WI38 (cell line): ENCODE results near the gene TEAD2.
"Not testable (repeated sequence)": the region's sequence is repeated elsewhere in the genome, so short reads cannot be mapped to it uniquely, and the experiment has no call there.

Source experiments
- H3K4me3 ChIP-seq: 2 replicates; pipeline ENCODE4 v1.5.1; 2011; ENCODE audit warnings: low read depth, mild to moderate bottlenecking, control low read depth, low read length
- TF ChIP-seq, protein P1 (sequence below): IDR thresholded peaks from 2 replicates; pipeline ENCODE4 v1.5.1; 2012; ENCODE audit warnings: low read depth, mild to moderate bottlenecking, control low read depth, low read length

TEAD2 gene

DNA sequence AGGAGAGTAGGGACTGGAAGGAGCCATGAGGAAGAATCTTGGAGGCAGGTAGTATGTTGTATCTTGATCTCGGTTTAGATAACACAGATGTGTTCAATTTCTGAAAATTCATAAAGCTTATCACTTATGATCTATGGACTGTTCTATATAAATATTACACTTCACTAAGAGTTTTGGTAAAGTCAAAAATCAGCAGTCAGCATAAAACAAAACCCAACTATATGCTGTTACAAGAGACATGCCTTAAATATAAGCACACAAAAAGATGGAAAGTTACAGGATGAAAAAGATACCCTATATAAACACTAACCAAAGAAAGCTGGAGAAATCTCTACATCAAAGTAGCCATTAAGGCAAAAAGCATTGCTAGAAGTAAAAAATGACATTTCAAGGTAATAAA is 21.4 kb upstream of the TEAD2 start:
- H3K4me3 ChIP-seq, result no peak overlapping the region
- TF ChIP-seq, protein P1, sequence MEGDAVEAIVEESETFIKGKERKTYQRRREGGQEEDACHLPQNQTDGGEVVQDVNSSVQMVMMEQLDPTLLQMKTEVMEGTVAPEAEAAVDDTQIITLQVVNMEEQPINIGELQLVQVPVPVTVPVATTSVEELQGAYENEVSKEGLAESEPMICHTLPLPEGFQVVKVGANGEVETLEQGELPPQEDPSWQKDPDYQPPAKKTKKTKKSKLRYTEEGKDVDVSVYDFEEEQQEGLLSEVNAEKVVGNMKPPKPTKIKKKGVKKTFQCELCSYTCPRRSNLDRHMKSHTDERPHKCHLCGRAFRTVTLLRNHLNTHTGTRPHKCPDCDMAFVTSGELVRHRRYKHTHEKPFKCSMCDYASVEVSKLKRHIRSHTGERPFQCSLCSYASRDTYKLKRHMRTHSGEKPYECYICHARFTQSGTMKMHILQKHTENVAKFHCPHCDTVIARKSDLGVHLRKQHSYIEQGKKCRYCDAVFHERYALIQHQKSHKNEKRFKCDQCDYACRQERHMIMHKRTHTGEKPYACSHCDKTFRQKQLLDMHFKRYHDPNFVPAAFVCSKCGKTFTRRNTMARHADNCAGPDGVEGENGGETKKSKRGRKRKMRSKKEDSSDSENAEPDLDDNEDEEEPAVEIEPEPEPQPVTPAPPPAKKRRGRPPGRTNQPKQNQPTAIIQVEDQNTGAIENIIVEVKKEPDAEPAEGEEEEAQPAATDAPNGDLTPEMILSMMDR, result no peak

DNA sequence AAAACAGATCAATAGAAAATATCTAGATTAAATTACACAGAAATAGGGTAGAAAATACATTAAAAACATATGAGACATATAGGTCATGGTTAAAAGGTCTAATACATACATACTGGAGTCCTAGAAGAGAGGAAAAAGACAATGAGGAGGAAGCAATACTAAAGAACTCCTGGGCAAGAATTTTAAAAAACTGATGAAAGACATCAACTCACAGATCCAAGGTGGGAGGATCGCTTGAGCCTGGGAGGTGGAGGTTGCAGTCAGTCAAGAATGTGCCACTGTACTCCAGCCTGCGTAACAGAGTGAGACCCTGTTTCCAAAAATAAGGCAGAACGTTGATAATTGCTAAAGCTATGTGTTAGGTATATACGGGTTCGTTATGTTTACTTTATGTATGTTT is 20.4 kb upstream of the TEAD2 start:
- H3K4me3 ChIP-seq, result no peak overlapping the region
- TF ChIP-seq, protein P1, result no peak

DNA sequence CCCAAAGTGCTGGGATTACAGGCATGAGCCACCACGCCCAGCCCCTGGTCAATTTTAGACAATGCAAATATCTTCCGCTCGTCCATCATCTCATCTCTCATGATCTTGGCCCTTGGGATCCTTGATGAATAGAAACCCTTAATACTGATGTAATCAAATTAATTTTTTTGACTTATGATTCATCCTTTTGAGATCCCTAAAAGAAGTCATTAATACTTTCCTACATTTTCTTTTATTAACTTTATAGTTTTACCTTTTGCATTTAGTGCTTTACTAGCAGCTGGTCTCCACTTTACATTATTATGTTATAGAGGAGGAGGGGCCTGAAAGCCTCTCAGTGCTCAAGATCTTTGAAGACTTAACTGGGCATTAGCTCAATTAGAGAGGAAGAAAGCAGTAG is 18.2 kb upstream of the TEAD2 start:
- H3K4me3 ChIP-seq, result no peak overlapping the region
- TF ChIP-seq, protein P1, result no peak

DNA sequence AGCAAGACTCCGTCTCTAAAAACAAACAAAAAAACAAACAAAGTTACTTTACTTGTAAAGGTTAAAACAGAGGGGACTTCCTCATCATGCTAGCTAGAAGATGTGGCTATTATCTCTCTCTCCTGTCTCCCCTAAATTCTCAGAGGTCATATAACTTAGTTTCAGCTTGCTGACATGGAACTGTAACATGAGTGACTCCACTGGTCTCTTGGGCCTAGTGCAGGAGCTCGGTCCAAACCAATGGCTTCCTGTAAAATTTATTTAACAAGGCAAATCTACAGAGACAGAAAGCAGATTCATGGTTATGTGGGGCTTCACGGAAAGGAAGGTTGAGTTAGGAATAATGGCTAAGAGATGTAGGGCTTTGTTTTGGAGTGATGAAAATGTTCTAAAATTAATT is 16.3 kb upstream of the TEAD2 start:
- TF ChIP-seq, protein P1, result no peak
- H3K4me3 ChIP-seq, result no peak overlapping the region

DNA sequence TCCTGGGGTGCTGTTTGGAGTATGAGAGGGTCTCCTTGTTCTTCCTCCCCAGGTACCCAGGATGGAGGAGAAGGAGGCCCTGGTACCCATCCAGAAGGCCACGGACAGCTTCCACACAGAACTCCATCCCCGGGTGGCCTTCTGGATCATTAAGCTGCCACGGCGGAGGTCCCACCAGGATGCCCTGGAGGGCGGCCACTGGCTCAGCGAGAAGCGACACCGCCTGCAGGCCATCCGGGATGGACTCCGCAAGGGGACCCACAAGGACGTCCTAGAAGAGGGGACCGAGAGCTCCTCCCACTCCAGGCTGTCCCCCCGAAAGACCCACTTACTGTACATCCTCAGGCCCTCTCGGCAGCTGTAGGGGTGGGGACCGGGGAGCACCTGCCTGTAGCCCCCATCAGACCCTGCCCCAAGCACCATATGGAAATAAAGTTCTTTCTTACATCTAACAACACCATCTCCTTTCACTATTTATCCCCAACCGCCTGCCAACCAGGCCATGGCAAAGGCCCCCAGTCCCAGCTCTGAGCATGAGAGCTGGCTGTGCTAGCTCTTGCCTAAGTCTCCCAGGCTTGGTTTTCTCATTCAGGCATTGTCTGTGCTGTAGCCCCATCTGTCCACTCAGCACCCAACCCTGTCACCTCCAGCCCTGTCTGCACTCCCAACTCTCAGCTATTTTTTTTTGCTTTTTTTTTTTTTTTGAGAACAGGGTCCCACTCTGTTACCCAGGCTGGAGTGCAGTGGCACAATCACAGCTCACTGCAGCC is 12.6 kb upstream of the TEAD2 start:
- TF ChIP-seq, protein P1, result no peak
- no peak overlapping the region for H3K4me3 ChIP-seq

DNA sequence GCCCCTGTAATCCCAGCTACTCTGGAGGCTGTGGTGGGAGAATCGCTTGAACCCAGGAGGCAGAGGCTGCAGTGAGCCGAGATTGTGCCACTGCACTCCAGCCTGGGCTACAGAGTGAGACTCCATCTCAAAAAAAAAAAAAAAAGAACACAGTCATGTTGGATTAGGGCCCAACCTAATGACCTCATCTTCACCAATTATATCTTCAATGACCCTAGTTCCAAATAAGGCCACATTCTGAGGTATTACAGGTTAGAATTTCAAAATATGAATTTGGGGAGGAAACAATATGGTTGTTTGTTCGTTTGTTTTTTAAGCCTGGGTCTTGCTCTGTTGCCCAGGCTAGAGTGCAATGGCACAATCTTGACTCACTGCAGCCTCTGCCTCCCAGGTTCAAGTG is 11.0 kb upstream of the TEAD2 start:
- not testable (repeated sequence) for H3K4me3 ChIP-seq

DNA sequence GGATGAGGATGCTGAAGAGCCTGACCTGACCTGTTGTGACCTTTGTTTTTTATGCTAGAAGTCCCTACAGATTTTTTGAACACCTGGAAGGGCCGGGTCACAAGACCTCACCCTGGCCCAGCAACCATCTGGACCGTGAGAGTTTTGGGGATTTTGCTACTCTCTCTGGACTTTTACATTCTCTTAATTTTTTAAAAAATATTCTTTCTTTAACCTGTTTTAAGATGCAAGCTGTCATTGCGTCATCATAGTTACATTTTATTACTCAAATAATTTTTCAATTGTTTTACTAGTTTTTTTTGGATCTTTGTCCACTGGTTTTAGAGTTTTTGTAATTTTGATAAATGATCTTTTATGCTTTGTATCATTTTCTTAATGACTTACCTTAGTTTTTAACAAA is 9.0 kb upstream of the TEAD2 start:
- TF ChIP-seq, protein P1, result no peak
- no peak overlapping the region for H3K4me3 ChIP-seq
